ENCODE measurements around the gene ARHGAP22.

ARHGAP22 gene

DNA sequence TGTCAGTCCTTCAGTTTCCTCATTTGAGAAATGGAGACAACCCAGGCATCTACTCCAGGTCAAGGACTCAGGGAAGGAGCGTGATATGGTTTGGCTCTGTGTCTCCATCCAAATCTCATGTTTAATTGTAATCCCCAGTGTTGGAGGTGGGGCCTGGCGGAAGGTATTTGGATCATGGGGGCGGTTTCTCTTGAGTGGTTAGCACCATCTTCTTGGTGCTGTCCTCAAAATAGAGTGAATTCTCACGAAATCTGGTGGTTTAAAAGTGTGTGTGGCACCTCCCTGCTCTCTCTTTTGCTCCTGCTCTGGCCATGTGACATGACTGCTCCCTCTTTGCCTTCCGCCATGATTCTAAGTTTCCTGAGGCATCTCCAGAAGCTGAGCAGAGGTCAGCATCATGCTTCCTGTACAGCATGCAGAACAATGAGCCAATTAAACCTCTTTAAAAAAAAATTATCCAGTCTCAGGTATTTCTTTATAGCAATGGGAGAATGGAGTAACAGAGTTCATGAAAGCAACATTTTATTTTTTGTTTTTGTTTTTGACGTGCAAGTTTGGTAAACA lies 30.0 kb downstream of the ARHGAP22 start:
- Mint-ChIP-seq H3K4me1 (peaks cover 55% of the 10 kb centered on the region), H3K36me3 (no peaks in the 10 kb centered on the region), H3K27ac (peak overlapping the region; percentile 83), H3K27me3 (no peaks in the 10 kb centered on the region), H3K4me3 (peak overlapping the region; percentile 24), H3K9me3 (no peaks in the 10 kb centered on the region)
- DNase-seq (ENCODE audit: low spot score in 2 of 2) (no peak), ATAC-seq (ENCODE audit: low read depth) (no peak)

- peaks cover 55% of the 10 kb centered on the region for H3K4me1 Mint-ChIP-seq
- ATAC-seq (ENCODE audit: low read depth) (peak; percentile 67), DNase-seq (ENCODE audit: low spot score in 2 of 2) (peak; percentile 18 to 19)
- H3K9me3 Mint-ChIP-seq = no peaks in the 10 kb centered on the region
- H3K27ac Mint-ChIP-seq = peak overlapping the region; percentile 83
- H3K4me3 Mint-ChIP-seq = peak overlapping the region; percentile 72
- no peaks in the 10 kb centered on the region for H3K27me3 Mint-ChIP-seq
- H3K36me3 Mint-ChIP-seq = no peaks in the 10 kb centered on the region
Observed at GRCh38 chr10:48574322-48574796, 30.5 kb downstream of the ARHGAP22 start.

- no peaks in the 10 kb centered on the region for H3K27me3 Mint-ChIP-seq
Observed at GRCh38 chr10:48573045-48573444, 31.8 kb downstream of the ARHGAP22 start.

GRCh38 chr10:48572414-48572813 lies 32.5 kb downstream of the ARHGAP22 start:
- DNase-seq (ENCODE audit: low spot score in 2 of 2) (no peak), ATAC-seq (ENCODE audit: low read depth) (no peak)
- H3K36me3 Mint-ChIP-seq = no peaks in the 10 kb centered on the region
- no peaks in the 10 kb centered on the region for H3K27me3 Mint-ChIP-seq
- peak overlapping the region; percentile 70 for H3K27ac Mint-ChIP-seq
- H3K9me3 Mint-ChIP-seq = no peaks in the 10 kb centered on the region
- no peak overlapping the region for H3K4me3 Mint-ChIP-seq
- H3K4me1 Mint-ChIP-seq = peaks cover 46% of the 10 kb centered on the region

More at GRCh38 chr10:48573045-48573444, 31.8 kb downstream of the ARHGAP22 start:
- peak overlapping the region; percentile 18 for H3K4me3 Mint-ChIP-seq
- no peaks in the 10 kb centered on the region for H3K36me3 Mint-ChIP-seq
- peaks cover 47% of the 10 kb centered on the region for H3K4me1 Mint-ChIP-seq
- H3K9me3 Mint-ChIP-seq = no peaks in the 10 kb centered on the region
- H3K27ac Mint-ChIP-seq = peak overlapping the region; percentile 70
- ATAC-seq (ENCODE audit: low read depth) (no peak), DNase-seq (ENCODE audit: low spot score in 2 of 2) (no peak)

- Mint-ChIP-seq H3K36me3 (no peaks in the 10 kb centered on the region), H3K9me3 (no peaks in the 10 kb centered on the region), H3K4me1 (peaks cover 22% of the 10 kb centered on the region), H3K4me3 (no peak overlapping the region), H3K27me3 (no peaks in the 10 kb centered on the region), H3K27ac (no peak overlapping the region)
- DNase-seq (ENCODE audit: low spot score in 2 of 2) = no peak
- ATAC-seq (ENCODE audit: low read depth) = no peak
Observed at GRCh38 chr10:48568546-48568945, 36.3 kb downstream of the ARHGAP22 start.

- DNase-seq (ENCODE audit: low spot score in 2 of 2) = no peak
- Mint-ChIP-seq H3K4me3 (no peak overlapping the region), H3K27ac (no peak overlapping the region), H3K36me3 (no peaks in the 10 kb centered on the region), H3K9me3 (no peaks in the 10 kb centered on the region), H3K4me1 (peaks cover 18% of the 10 kb centered on the region), H3K27me3 (no peaks in the 10 kb centered on the region)
- no peak for ATAC-seq (ENCODE audit: low read depth)
Observed at GRCh38 chr10:48568131-48568530, 36.7 kb downstream of the ARHGAP22 start.

- no peaks in the 10 kb centered on the region for H3K9me3 Mint-ChIP-seq
Observed at GRCh38 chr10:48567346-48567745, 37.5 kb downstream of the ARHGAP22 start.

DNA sequence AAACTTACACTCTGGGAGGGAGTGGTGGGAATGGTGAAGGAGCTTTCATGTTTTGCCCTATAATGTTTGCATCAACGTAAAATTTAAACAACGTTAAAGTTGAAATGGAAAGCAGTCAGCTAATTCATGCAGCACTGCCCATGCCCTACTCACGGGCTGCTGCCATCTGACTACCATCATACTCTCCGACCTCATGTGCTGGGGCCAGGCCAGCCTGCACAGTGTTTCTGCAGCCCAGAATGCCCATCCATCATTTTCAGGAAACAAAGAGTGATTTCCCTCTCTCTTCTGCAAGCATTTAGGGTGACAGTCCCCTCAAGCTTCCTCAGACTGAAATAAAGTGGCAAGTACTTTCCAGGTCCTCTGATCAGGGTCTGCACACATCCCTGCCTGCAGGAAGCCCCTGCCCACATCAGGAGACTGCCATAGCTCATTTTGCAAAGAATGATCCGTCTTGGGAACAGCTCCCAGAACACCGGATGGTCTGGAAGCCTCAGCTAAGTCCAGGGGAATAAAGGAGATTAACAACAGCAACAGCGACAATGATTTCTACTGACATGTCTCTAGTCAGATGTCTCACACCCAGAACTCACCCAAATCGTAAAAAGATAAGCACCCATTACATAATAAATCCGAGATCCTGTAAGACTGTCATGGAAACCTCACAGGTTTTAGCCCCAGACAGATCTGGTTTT lies 40.3 kb downstream of the ARHGAP22 start:
- no peaks in the 10 kb centered on the region for H3K36me3 Mint-ChIP-seq
- H3K4me3 Mint-ChIP-seq = no peak overlapping the region
- no peak for DNase-seq (ENCODE audit: low spot score in 2 of 2)
- H3K9me3 Mint-ChIP-seq = no peaks in the 10 kb centered on the region
- no peak for ATAC-seq (ENCODE audit: low read depth)
- no peaks in the 10 kb centered on the region for H3K27me3 Mint-ChIP-seq
- no peak overlapping the region for H3K27ac Mint-ChIP-seq
- peaks cover 3% of the 10 kb centered on the region for H3K4me1 Mint-ChIP-seq

More at GRCh38 chr10:48567346-48567745, 37.5 kb downstream of the ARHGAP22 start:
- H3K4me1 Mint-ChIP-seq = peaks cover 12% of the 10 kb centered on the region
- no peak overlapping the region for H3K27ac Mint-ChIP-seq
- DNase-seq (ENCODE audit: low spot score in 2 of 2) (no peak), ATAC-seq (ENCODE audit: low read depth) (no peak)
- H3K4me3 Mint-ChIP-seq = no peak overlapping the region
- H3K27me3 Mint-ChIP-seq = no peaks in the 10 kb centered on the region
- H3K36me3 Mint-ChIP-seq = no peaks in the 10 kb centered on the region

GRCh38 chr10:48557511-48558123 lies 47.3 kb downstream of the ARHGAP22 start:
- DNase-seq (ENCODE audit: low spot score in 2 of 2) (no peak), ATAC-seq (ENCODE audit: low read depth) (no peak)
- H3K27ac Mint-ChIP-seq = no peak overlapping the region
- H3K36me3 Mint-ChIP-seq = no peaks in the 10 kb centered on the region
- peaks cover 5% of the 10 kb centered on the region for H3K4me1 Mint-ChIP-seq
- no peak overlapping the region for H3K4me3 Mint-ChIP-seq
- H3K27me3 Mint-ChIP-seq = no peaks in the 10 kb centered on the region
- H3K9me3 Mint-ChIP-seq = no peaks in the 10 kb centered on the region

GRCh38 chr10:48556713-48557112 lies 48.2 kb downstream of the ARHGAP22 start:
- ATAC-seq (ENCODE audit: low read depth) (no peak), DNase-seq (ENCODE audit: low spot score in 2 of 2) (no peak)
- H3K4me3 Mint-ChIP-seq = no peak overlapping the region
- peaks cover 5% of the 10 kb centered on the region for H3K4me1 Mint-ChIP-seq
- H3K36me3 Mint-ChIP-seq = no peaks in the 10 kb centered on the region
- H3K9me3 Mint-ChIP-seq = no peaks in the 10 kb centered on the region
- no peaks in the 10 kb centered on the region for H3K27me3 Mint-ChIP-seq
- H3K27ac Mint-ChIP-seq = no peak overlapping the region

DNA sequence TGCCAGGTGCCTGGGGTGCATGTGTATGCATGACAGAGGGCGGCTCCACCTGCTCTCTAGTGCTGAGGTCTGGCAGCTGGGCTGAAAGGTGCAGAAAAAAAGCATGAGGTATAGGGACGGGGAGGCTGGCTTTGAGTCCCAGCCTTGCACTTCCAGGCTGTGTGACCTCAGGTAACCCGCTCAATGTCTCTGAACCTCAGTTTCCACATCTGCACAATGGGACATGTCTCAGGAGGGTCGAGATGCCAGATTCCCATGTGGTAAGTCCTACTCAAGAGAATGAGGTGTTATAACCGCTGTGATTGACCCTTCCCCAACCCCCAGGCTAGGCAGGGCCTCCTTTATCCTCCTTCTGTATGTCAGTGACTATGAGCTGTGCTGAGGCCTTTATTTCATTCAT lies 48.8 kb downstream of the ARHGAP22 start:
- peaks cover 5% of the 10 kb centered on the region for H3K4me1 Mint-ChIP-seq
- no peak for ATAC-seq (ENCODE audit: low read depth)
- H3K36me3 Mint-ChIP-seq = no peaks in the 10 kb centered on the region

GRCh38 chr10:48555310-48556042 lies 49.4 kb downstream of the ARHGAP22 start:
- ATAC-seq (ENCODE audit: low read depth) (no peak), DNase-seq (ENCODE audit: low spot score in 2 of 2) (no peak)
- H3K27me3 Mint-ChIP-seq = no peaks in the 10 kb centered on the region
- no peaks in the 10 kb centered on the region for H3K9me3 Mint-ChIP-seq
- H3K4me1 Mint-ChIP-seq = peaks cover 5% of the 10 kb centered on the region
- H3K4me3 Mint-ChIP-seq = no peak overlapping the region
- H3K36me3 Mint-ChIP-seq = no peaks in the 10 kb centered on the region
- no peak overlapping the region for H3K27ac Mint-ChIP-seq

More for the DNA sequence above, 48.8 kb downstream of the ARHGAP22 start:
- Mint-ChIP-seq H3K27ac (no peak overlapping the region), H3K9me3 (no peaks in the 10 kb centered on the region), H3K27me3 (no peaks in the 10 kb centered on the region), H3K4me3 (no peak overlapping the region)
- DNase-seq (ENCODE audit: low spot score in 2 of 2) = no peak

DNA sequence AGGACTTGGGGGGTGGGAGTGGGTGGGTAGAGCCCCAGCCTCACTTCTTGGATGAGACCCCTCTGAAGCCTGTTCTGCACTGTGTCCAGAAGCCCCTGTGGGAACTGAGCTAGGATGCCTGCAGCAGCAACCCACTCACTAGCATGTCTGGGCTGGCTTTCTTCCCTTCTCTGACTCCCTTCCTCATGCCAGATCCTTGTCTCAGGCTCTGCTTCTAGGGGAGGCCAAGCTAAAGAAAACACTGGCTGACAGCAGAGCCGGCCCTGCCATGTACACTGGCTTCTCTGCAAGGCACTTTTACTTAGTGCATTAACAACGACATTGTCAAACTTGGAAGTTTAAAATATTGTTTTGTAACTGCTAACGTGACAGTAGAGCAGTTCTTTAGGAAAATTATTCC lies 50.2 kb downstream of the ARHGAP22 start:
- Mint-ChIP-seq H3K4me1 (peaks cover 5% of the 10 kb centered on the region), H3K36me3 (no peaks in the 10 kb centered on the region), H3K9me3 (no peaks in the 10 kb centered on the region), H3K27me3 (peaks cover 4% of the 10 kb centered on the region), H3K4me3 (no peak overlapping the region), H3K27ac (no peak overlapping the region)
- no peak for DNase-seq (ENCODE audit: low spot score in 2 of 2)
- ATAC-seq (ENCODE audit: low read depth) = no peak

DNA sequence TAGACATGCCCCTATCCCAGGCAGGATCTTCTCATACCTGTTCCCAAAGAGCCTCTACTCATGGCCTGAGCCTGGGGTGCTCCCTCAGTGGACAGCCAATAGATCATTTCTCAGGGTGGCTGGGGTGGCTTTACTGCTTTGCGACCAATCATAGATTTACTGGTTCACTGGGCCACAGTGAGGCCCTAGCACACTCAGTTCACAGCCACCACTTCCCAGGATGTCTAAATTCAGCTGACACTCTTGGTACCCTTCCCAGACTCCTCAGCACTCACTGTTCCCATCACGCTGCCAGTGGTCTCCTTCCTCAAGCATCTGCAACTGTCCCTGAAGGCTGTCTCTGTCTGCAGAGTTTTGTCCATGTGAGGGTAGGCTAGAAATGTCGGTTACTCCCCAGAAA lies 50.6 kb downstream of the ARHGAP22 start:
- DNase-seq (ENCODE audit: low spot score in 2 of 2) (no peak), ATAC-seq (ENCODE audit: low read depth) (no peak)
- Mint-ChIP-seq H3K27ac (no peak overlapping the region), H3K9me3 (no peaks in the 10 kb centered on the region), H3K36me3 (no peaks in the 10 kb centered on the region), H3K4me1 (peaks cover 5% of the 10 kb centered on the region), H3K4me3 (no peak overlapping the region), H3K27me3 (peaks cover 4% of the 10 kb centered on the region)

Measured in memory B cell (primary cell).